ENCODE results near the gene DYNC1I2.

The DYNC1I2 gene

DNA sequence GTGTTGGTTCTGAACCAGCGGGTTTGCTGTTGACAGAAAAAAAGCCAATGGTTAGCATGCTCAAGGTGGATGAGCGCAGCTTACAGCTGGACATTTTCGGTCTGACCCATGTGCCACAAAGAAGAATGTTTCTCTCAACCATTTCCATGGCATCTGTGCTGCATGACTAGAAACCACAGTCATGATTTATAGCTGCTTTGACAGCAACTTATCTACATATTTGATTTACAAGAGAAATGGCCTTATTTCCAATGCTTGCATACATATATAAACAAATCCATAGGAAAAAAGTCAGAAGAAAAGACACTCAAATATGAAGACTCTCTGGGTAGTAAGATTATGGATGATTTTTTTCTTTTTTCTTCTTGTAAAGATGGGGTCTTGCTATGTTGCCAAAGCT lies 98.2 kb downstream of the DYNC1I2 start:
- DNase-seq = no peak

DNA sequence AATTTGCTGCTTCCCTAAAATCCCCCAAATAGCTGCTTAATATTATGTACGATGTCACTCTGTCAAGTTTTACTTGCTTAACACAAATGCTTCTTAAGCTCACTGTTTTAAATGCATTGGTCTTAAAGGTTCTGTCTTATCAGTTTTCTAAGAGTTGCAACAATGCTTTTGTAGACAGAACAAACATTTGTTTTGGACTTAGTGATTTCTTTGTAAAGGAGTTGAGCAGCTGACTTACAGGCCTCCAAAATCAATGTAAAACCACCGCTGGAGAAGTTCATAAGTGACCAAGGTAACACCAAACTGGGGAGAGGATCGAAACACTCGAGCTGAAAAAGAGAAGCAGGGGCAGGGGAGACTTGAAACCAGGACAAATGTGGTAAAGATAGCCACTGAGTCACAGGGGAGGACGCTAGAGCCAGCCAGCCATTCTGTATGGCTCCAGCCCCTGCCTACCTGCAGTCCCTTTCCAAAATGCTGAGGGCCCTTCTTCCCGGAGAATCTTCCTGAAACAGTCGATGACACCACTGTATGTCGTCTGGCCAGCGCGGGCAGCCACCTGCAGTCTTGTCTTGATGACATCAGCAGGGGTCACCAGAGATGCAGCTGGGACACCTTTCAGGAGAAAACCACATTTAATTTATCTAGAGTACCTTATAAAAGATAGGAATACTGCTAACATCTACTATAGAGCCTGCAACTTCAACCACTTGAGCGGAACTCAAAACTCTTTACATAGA lies 100.2 kb downstream of the DYNC1I2 start:
- no peak for DNase-seq

DNA sequence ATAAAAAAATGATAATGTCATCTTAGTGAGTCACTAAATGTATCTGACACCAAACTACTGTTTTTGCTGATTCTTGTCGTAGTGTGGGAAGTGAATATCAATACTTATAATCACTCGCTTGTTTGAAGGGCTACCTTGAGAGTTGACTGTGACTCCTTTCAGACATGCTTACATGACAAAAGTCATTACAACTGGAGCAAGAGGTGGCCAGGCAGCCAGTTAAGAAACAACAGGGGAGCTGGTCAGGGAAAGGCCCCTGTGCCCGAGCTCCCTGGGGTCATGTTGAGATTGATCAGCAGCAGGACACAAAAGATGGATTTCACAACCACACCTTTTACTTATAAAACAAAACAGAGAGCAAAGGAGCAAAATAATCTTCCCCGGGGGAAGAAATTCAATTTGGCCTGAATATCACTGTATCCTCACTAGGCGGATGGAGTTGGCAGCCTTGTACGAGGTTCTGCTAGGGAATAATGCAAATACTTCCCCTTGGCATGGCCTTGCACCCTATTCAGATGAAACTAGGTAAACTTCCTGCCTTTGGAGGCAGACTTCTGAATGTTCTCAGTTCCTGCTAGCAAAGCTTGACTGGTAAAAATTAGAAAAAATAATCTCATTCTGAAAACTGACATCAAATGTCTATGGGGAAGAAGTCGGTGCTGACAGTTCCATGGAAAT lies 101.2 kb downstream of the DYNC1I2 start:
- no peak for DNase-seq

DNA sequence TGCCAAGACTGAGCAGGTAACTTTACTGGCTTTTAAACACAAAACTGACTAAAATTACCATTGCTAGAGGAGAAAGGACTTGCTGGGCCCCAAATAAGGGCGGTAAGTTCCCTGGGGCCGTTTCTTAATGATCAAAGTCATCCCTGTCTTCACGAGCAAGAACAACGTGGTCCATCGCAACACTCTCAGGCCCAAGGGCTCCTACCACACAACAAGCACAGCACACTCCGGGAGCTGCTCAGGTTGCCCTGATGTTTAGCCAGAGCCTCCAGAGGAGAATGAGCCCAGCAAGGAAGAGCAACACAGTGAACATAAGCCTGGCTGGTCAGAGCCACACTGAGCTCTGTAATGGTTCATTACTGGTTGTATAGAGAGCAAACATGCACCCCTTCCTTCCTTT lies 102.7 kb downstream of the DYNC1I2 start:
- DNase-seq = no peak

DNA sequence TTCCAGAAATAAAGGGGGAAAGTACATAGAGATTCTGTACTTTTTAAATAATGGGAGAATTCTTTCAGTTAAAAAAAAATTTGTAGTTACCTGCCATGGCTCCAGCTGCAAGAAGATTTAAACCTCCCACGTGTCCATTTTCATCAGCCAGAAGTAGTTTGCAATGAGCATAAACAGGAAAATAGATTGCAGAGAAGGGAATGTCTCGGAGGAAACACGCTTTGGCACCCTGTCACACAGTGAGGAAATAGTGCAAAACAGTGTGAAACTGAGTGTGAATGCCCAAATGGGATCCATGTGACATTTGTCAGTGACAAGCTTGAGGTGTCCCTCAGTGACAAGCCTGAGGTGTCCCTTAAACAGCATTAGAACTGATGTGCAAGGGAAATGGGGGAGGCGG lies 104.1 kb downstream of the DYNC1I2 start:
- no peak for DNase-seq

DNA sequence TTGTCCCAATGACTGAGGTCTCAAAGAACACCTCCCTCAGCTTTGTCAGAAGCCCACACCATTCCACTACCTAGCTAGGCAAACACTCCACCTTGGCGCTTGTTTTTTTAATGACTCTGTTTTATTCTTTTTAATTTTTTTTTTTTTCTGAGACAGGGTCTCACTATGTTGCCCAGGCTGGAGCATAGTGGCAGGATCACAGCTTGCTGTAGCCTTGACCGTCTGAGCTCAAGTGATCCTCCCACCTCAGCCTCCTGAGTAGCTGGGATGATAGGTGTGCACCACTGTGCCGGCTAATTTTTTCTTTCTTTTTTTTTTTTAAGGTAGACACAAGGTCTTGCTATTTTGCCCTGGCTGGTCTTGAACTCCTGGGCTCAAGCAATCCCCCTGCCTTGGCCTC lies 104.9 kb downstream of the DYNC1I2 start:
- DNase-seq = no peak

DNA sequence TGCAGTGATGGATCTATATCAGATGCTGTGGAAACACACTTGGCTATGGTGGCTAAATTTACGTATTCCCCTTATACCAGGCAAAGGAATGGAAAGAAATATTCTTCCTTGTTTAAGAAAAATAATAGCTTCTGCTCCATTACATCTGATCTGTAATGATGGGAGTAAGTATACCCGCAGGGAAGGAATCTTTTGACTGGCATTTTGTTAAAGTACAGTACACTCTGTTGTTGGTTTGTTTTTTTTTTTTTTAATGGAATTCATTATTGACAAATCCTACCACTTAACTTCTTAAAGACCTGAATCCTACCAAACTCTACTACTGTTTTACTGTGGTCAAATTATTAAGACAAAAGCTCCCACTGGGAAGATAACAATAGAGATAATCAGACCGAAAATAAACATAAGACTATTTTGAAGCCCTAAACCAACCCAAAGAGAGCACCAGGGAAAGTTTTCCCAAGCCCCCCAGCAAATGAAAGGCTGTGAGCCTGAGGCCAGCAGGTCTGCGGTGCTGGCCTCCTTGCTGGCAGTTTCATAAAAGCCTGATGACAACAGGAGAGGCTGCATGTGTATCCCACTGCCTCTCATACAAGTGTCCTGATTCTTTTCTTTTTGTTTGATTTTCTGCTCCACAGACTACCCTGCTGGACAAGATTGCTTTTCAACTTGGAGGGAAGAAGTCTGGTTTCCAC lies 105.8 kb downstream of the DYNC1I2 start:
- no peak for DNase-seq

DNA sequence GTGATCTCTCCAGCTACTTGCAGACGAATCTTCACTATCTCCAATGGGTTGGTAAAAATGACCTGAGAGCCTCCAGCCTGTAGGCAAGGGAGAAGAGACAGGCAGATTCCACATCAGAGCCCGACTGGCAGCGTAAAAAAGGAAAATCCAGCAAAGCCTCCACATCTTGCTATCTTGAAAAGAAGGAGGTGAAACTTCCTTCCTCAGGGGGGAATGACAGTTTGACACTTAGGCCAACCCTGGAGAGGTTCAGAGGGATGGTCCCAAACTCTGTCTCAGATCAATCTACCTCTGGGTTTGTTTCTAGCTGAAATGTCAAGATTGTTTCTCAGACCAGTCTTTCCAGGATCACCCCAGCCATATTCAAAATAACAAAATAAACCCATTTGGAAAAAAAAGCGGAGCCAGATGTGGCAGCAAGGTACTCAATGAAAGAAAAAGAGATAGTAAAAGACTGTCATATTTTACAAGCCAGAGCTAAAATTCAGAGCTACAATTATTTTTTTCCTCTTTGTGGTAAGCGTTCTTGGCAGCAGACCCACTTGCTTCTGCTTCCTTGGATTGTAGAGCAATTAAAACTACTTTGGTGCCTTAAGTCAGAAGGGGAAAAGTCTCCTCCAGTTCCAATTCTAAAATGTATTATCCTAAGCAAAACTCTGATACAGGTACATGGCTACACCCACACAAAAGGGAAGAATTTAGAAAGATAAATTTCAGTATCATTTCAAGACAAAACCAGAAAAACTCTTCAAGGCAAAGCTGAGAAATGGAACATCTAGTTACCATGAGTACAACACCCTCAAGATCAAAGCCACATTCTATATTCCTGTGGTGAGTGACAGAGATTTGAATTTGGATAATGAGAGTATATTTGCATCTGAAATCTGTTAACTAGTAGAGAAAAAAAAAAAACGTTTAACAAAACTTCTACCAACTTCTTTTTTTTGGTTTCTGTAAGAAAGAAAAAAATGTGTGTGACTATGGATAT lies 106.7 kb downstream of the DYNC1I2 start:
- DNase-seq = no peak

DNA sequence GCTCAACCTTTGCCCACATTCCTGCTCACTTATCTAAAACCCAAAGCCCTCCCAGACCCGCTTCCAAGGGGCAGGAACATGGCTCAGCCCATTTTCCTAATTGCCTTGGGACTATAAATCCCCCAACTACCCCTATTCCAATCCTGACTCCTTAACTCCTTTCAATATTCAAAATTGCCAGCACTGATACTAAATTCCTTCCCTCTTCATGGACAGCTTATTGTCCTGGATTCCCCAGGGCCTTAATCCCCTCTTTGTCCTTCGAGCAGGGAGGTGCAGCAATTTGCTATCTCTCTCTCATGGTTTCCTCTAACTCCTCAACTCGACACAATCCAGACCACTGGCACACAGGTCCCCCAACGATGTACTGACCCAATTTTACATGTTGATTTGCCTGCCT lies 107.6 kb downstream of the DYNC1I2 start:
- DNase-seq = no peak

All from activated CD4-positive, alpha-beta T cell treated with anti-CD3 and anti-CD28 coated beads, Interleukin-2, amount 50 U/mL, for 4 hours (primary cell).